GM19099 (cell line): Measurements from ENCODE around the gene AACS.

ENCODE experiments used
- POLR2A ChIP-seq: IDR thresholded peaks from 3 replicates; pipeline ENCODE4 v1.6.1; 2011; ENCODE audit warnings: low read depth; ENCODE audit not compliant: insufficient read length; ENCODE audit errors: extremely low read depth

Gene AACS

GRCh38 chr12:125049093-125049458 is 16.2 kb upstream of the AACS start:
- TF ChIP-seq POLR2A = no peak

- no peak for TF ChIP-seq POLR2A
These were observed 14.8 kb upstream of the AACS start for GRCh38 chr12:125050446-125050845.

DNA sequence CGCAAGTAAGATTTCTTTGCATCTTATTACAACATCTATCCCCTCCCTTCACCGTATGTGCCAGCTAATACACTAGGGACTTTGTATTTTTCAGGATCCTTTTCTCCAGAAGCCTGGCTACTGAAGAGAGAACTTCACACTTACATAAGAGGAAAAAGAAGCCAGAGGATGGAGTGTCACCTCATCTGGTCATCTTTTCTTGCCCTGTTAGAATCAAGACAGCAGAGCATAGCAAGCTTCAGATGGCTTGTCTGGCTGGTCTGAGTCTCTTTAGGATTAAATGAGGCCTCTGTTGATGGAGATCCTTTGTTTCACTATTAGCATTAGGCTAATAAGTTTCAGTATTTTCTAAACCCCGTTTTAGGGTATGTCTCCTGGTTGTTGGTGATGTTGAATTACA is 14.4 kb upstream of the AACS start:
- no peak for TF ChIP-seq POLR2A

- TF ChIP-seq POLR2A = no peak
These were observed 11.4 kb upstream of the AACS start for GRCh38 chr12:125053821-125054220.

DNA sequence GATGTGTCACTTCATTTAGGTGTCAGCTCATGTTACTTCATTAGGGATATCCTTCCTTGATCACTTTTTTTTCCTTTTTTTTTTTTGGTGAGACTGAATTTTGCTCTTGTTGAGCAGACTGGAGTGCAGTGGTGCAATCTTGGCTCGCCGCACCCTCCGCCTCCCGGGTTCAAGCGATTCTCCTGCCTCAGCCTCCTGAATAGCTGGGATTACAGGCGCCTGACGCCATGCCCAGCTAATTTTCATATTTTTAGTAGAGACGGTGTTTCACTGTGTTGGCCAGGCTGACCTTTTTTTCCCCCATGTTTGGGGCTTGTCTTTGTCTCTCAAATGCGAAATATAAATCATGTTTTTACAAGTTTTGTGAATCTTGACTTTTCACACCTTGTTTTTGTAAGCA is 9.6 kb upstream of the AACS start:
- TF ChIP-seq POLR2A = no peak

- no peak for TF ChIP-seq POLR2A
These were observed 8.9 kb upstream of the AACS start for GRCh38 chr12:125056306-125056705.

- TF ChIP-seq POLR2A = no peak
These were observed 7.5 kb upstream of the AACS start for GRCh38 chr12:125057708-125058107.

DNA sequence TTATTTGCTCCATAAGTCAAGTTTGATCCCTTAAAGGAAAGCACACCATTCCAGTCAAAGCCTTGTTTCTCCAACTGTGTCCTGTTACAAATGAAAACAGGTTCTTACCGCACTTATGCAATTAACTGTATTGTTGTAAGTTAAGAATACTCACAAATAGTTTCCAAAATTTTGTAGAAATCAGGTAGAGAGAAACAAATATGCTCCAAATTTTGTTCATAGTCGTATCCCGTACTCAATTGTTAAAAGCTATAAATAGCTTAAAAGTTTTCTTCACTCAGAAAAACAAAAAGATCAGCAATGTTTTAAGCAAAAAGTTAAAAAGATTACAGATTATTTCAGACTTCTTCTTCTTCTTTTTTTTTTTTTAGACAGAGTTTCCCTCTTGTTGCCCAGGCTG is 4.0 kb upstream of the AACS start:
- TF ChIP-seq POLR2A = no peak

DNA sequence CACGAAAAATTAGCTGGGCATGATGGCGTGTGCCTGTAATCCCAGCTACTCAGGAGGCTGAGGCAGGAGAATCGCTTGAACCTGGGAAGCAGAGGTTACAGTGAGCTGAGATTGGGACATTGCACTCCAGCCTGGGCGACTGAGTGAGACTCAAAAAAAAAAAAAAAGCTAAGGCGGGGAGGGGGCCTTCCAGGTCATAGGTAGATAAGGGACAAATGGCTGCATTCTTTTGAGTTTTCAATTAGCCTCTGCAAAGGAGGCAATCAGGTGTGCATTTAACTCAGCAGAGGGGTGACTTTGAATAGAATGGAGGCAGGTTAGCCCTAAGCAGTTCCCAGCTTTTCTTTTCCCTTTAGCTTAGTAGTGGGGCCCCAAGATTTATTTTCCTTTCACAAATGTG is 743 bp upstream of the AACS start:
- TF ChIP-seq POLR2A = no peak

DNA sequence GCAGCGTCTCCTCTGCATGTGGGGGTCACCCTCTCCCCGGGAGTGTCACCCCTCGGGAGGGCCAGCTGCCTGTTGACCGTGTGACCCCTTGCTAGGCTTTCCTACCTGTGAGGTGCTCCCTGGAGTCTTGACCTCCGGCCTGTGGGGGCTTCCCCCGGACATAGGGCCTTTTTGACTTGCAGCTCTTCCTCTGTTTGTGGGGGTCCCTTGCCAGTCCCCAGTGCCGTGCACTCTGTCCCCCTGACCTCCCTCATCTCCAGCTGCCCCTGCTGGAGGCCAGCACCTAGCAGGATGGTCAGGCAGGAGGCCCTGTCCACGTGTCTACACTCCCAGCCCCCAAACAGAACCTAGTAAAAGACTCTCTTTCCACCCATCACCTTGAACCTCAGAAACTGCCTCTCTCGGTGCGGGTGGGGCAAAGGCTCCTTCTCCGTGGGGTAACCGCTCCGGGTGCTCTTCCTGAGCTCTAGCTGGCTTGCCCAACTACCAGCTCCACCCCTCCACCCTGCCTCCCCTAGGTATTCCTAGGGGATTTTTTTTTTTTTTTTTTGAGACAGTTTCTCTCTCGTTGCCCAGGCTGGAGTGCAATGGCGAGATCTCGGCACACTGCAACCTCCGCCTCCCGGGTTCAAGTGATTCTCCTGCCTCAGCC is 810 bp downstream of the AACS start:
- TF ChIP-seq POLR2A = no peak

DNA sequence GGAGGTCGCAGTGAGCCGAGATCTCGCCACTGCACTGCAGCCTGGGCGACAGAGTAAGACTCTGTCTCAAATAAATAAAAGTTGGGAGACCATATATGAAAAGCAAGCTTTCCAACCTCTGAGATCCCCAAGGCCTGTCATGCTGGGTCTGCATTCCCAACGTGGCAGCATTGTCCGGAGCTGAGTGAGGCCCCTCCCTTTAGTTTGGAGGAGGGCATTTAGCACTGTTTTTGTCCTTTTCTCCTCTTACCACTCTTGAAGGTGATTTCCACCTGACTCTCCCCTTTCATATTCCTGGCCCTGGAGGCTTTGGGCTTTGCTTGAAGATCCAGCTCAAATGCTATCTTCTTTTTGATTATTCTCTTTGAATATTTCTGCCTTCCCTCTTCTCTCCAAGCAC is 3.2 kb downstream of the AACS start:
- no peak for TF ChIP-seq POLR2A

GRCh38 chr12:125069616-125070015 is 4.4 kb downstream of the AACS start:
- no peak for TF ChIP-seq POLR2A

- TF ChIP-seq POLR2A = no peak
These were observed 4.9 kb downstream of the AACS start for GRCh38 chr12:125070112-125070511.

DNA sequence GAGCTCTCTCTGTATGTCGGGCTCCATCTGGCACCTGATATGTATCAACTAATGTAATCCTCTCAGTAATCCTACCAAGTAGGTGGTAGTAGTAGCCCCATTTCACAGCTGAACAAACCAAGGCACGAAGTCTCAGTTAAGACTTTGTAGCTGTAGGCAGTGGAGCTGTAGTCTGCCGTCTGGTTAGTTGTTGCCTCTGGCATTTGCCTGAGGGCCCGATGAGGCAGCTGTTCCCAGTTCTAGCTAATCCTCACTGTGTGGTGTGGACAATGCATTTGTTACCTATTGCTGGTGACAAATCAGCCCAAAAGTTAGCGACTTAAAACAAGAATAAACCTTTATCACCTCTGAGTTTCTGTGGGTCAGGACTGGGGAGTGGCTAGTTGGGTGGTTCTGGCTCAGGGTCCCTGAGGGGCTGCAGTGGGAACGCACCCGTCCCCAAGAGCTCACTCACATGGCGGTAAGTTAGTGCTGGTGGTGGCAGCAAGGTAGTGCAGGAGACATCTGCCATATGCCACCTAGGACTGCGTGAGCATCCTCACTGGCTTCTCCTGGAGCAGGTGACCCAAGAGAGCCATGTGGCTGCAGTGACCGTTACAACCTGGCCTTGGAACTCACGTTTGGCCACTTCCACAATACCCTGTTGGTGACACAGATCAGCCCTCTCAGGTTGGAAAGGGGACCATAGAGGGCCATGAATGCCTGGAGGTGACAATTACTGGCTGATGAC is 5.6 kb downstream of the AACS start:
- no peak for TF ChIP-seq POLR2A

GRCh38 chr12:125071456-125071855 is 6.2 kb downstream of the AACS start:
- no peak for TF ChIP-seq POLR2A

GRCh38 chr12:125072496-125072895 is 7.3 kb downstream of the AACS start:
- no peak for TF ChIP-seq POLR2A

GRCh38 chr12:125076103-125076502 is 10.9 kb downstream of the AACS start:
- no peak for TF ChIP-seq POLR2A
